ENCODE results near the gene TNFSF10.

GRCh38 chr3:172553526-172554252, 30.5 kb upstream of the TNFSF10 start:
- TF ChIP-seq ZNF70 (CRISPR knock-in tag; IDR thresholded peaks at IDR 0.05) (no peak), ZFP3 (CRISPR knock-in tag; IDR thresholded peaks at IDR 0.05) (no peak), TSHZ2 (CRISPR knock-in tag; IDR thresholded peaks at IDR 0.05) (no peak), ZNF8 (CRISPR knock-in tag; IDR thresholded peaks at IDR 0.05) (no peak)
